Spleen (tissue), 11 donors: ENCODE measurements around the gene FAAP24. TPM values are rescaled to one million over a fixed set of nuclear protein-coding genes. Genes with fewer than 3 reads are reported as not detected.
"Not testable (repeated sequence)": the region's sequence is repeated elsewhere in the genome, so short reads cannot be mapped to it uniquely, and the experiment has no call there.

Experiments used
- DNase-seq: peaks from one replicate; pipeline ENCODE4 v3.0.0-alpha.2; 2020
- H3K27ac ChIP-seq, 8 donors: fragments of 200-600 bp; sonication (generic) in 7 of 8; 1 replicate in 4 of 8; 2 replicates in 4 of 8; pipeline versions ENCODE4 v1.5.0 to v1.8.0; 2016 to 2021; ENCODE audit warnings: inconsistent platforms in 4 of 8, mild to moderate bottlenecking in 4 of 8, moderate library complexity in 1 of 8
- H3K27me3 ChIP-seq, 7 donors: fragments of 200-600 bp; sonication (generic) in 6 of 7; replicated peaks in 1 of 7; 1 replicate in 4 of 7; 2 replicates in 3 of 7; pipeline versions ENCODE4 v1.5.0 to v1.8.0; 2016 to 2021; ENCODE audit warnings: inconsistent platforms in 3 of 7, mild to moderate bottlenecking in 1 of 7
- H3K36me3 ChIP-seq, 6 donors: fragments of 200-600 bp; sonication (generic) in 5 of 6; 1 replicate in 4 of 6; 2 replicates in 2 of 6; pipeline versions ENCODE4 v1.5.0 to v1.8.0; 2016 to 2021; ENCODE audit warnings: inconsistent platforms in 2 of 6
- H3K4me1 ChIP-seq, 6 donors: fragments of 200-600 bp; sonication (generic) in 5 of 6; 1 replicate in 3 of 6; 2 replicates in 3 of 6; pipeline versions ENCODE4 v1.5.0 to v1.8.0; 2016 to 2021; ENCODE audit warnings: inconsistent platforms in 3 of 6
- H3K4me3 ChIP-seq, 8 donors: fragments of 200-600 bp; sonication (generic) in 7 of 8; 1 replicate in 4 of 8; 2 replicates in 4 of 8; pipeline versions ENCODE4 v1.5.0 to v1.8.0; 2016 to 2021; ENCODE audit warnings: inconsistent platforms in 4 of 8, mild to moderate bottlenecking in 4 of 8, moderate library complexity in 2 of 8
- H3K9me3 ChIP-seq, 8 donors: fragments of 200-600 bp; sonication (generic) in 7 of 8; 1 replicate in 4 of 8; 2 replicates in 4 of 8; pipeline versions ENCODE4 v1.5.0 to v1.8.0; 2016 to 2021; ENCODE audit warnings: inconsistent platforms in 4 of 8
- POLR2A ChIP-seq, 3 donors: fragments of 450-650 bp; IDR thresholded peaks; one replicate each; pipeline ENCODE4 v1.5.1; 2017; ENCODE audit warnings: antibody characterized with exemption in 3 of 3, mild to moderate bottlenecking in 1 of 3
- POLR2AphosphoS5 ChIP-seq, 3 donors: sonication (generic); formaldehyde crosslinking; IDR thresholded peaks; one replicate each; pipeline ENCODE4 v1.5.1; 2017; ENCODE audit warnings: antibody characterized with exemption in 3 of 3
- WGBS, 5 donors: extraction: QIAGEN DNeasy Blood & Tissue Kit in 3 of 5; methylation state at CpG; one replicate each; pipeline versions ENCODE4 v1.1.5 to v1.1.7; 2013 to 2018; 5-methylcytosine and 5-hydroxymethylcytosine counted together
- intact Hi-C: fragments of 100-400 bp; cut with DNase I; formaldehyde crosslinking; loops from one replicate; pipeline ENCODE4 v1.15.0; 2023; ENCODE audit warnings: low total_unique reads
- polyA plus RNA-seq, 3 donors: library from polyadenylated mRNA; stranded (reverse); fragments of 200-250 nt; gene quantifications; one replicate each; pipeline ENCODE4 v1.2.1, GENCODE V29; 2013
- total RNA-seq, 7 donors: library from RNA; depleted of rRNA in 3 of 7; stranded (reverse); fragments of >200 nt in 3 of 7; fragmentation: NEBNext Ultra II Directional in 4 of 7; extraction: Animal tissue kit (Norgen Biotek cat#: 25700) in 4 of 7; gene quantifications; one replicate each; pipeline versions ENCODE4 v1.1.0 to v1.2.1, GENCODE V29; 2016 to 2021
- TF ChIP-seq, protein P1 (sequence below), 11 experiments: fragments of 200-600 bp in 7 of 11; fragments of 450-650 bp in 4 of 11; sonication (generic) in 4 of 11; IDR thresholded peaks in 8 of 11; conservative IDR thresholded peaks in 3 of 11; 1 replicate in 7 of 11; 2 replicates in 4 of 11; pipeline versions ENCODE4 v1.4.0 to v1.8.0; 2016 to 2021; ENCODE audit warnings: antibody characterized with exemption in 11 of 11, inconsistent platforms in 4 of 11, mild to moderate bottlenecking in 1 of 11
- donor health status: healthy with polysubstance abuse.
- donor health status: DM: no; HTN: no; CAD: no; lungs with moderate emphysema.
- donor health status: DM: no; HTN: no; CAD: no.
- donor health status: Bipolar disorder and iron deficiency.
- donor health status: healthy.
- donor health status: DM: no; HTN: no; CAD: no.
- donor health status: DM: yes; HTN: yes; CAD: no.

Gene FAAP24
- total and polyA plus RNA-seq, 10 donors: 1.3 to 5.1 (median 2.4) TPM

DNA sequence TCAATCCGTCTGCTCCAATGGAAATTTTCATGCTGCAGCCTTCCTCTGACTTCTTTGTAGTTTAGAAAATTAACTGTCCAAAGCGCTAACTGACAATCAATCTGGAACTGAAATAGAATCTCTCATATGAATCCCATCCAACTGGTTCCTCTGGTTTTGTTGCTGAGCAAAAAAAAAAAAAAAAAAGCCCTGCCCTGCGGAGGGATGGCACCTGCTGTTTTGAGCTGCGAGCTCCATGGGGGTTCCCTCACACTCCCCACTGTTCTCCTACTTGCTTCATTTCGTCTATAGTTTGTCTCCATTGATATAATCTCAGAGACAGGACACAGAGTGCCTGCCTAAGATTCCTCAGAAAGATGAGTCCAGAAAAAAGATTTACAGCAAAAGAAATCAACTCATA is 33.4 kb downstream of the FAAP24 start:
- intact Hi-C loops: no loop called here
- WGBS, 5 donors: 78 to 83% (median 79%) methylated on average over 5 of the region's 5 CpGs
- no peaks in the 10 kb centered on the region for H3K4me1 ChIP-seq

DNA sequence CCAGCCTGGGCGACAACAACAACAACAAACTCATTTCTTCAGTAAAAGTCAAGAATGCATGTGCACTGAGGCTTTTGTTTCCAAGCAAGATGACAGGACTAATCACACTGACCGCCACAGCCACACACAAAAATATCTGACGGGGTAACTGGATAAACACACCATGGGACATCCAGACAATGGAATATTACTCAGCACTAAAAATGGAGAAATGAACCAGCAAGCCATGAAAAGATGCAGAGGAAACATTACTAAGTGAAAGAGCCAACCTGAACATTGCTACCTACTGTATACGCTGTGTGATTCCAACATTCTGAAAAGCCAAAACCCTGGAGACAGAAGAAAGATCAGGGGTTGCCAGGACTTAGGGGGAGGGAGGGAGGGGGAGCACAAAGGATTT is 36.7 kb downstream of the FAAP24 start:
- intact Hi-C loops: no loop called here
- WGBS, 5 donors: 92 to 96% (median 93%) methylated on average over 4 of the region's 4 CpGs
- TF ChIP-seq POLR2A (IDR thresholded peaks at IDR 0.05): no peak
- TF ChIP-seq, protein P1, sequence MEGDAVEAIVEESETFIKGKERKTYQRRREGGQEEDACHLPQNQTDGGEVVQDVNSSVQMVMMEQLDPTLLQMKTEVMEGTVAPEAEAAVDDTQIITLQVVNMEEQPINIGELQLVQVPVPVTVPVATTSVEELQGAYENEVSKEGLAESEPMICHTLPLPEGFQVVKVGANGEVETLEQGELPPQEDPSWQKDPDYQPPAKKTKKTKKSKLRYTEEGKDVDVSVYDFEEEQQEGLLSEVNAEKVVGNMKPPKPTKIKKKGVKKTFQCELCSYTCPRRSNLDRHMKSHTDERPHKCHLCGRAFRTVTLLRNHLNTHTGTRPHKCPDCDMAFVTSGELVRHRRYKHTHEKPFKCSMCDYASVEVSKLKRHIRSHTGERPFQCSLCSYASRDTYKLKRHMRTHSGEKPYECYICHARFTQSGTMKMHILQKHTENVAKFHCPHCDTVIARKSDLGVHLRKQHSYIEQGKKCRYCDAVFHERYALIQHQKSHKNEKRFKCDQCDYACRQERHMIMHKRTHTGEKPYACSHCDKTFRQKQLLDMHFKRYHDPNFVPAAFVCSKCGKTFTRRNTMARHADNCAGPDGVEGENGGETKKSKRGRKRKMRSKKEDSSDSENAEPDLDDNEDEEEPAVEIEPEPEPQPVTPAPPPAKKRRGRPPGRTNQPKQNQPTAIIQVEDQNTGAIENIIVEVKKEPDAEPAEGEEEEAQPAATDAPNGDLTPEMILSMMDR (IDR thresholded peaks at IDR 0.05 in 8 of 11, conservative IDR thresholded peaks at IDR 0.05 in 3 of 11): no peak
- TF ChIP-seq POLR2AphosphoS5 (IDR thresholded peaks at IDR 0.05): no peak
- no peaks in the 10 kb centered on the region for H3K27me3 ChIP-seq
- H3K4me1 ChIP-seq: no peaks in the 10 kb centered on the region
- peaks cover 0 to 9% (median 0%) of the 10 kb centered on the region in 6 donors for H3K36me3 ChIP-seq
- no peak overlapping the region for H3K27ac ChIP-seq
- H3K4me3 ChIP-seq: no peak overlapping the region
- H3K9me3 ChIP-seq: no peaks in the 10 kb centered on the region
- DNase-seq: no peak

More for the DNA sequence above, 33.4 kb downstream of the FAAP24 start:
- DNase-seq: no peak
- H3K27me3 ChIP-seq: no peaks in the 10 kb centered on the region
- H3K36me3 ChIP-seq: peaks cover 0 to 5% (median 0%) of the 10 kb centered on the region in 6 donors
- no peaks in the 10 kb centered on the region for H3K9me3 ChIP-seq
- H3K27ac ChIP-seq: no peak overlapping the region
- TF ChIP-seq, protein P1 (IDR thresholded peaks at IDR 0.05 in 8 of 11, conservative IDR thresholded peaks at IDR 0.05 in 3 of 11): no peak
- no peak for TF ChIP-seq POLR2A (IDR thresholded peaks at IDR 0.05)
- H3K4me3 ChIP-seq: no peak overlapping the region

DNA sequence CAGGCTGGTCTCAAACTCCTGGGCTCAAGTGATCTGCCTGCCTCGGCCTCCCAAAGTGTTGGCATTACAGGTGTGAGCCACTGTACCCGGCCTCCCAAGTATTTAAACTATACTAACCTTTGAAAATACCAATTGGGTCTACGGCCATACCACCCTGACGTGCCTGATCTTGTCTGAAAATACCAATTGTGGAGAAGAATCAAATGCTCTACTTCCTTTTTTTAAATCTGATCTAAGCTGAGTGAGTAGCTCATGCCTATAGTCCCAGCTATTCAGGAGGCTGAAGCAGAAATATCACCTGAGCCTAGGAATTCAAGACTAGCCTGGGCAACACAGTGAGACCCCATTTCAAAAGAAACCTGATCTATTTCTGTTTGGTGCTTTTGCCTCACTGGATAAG is 38.8 kb downstream of the FAAP24 start:
- H3K27me3 ChIP-seq, DNase-seq, intact Hi-C loops, H3K4me1 ChIP-seq, H3K9me3 ChIP-seq, H3K4me3 ChIP-seq, H3K27ac ChIP-seq, H3K36me3 ChIP-seq: not testable (repeated sequence)
- WGBS, 5 donors: 80 to 87% (median 84%) methylated on average over 4 of the region's 4 CpGs

DNA sequence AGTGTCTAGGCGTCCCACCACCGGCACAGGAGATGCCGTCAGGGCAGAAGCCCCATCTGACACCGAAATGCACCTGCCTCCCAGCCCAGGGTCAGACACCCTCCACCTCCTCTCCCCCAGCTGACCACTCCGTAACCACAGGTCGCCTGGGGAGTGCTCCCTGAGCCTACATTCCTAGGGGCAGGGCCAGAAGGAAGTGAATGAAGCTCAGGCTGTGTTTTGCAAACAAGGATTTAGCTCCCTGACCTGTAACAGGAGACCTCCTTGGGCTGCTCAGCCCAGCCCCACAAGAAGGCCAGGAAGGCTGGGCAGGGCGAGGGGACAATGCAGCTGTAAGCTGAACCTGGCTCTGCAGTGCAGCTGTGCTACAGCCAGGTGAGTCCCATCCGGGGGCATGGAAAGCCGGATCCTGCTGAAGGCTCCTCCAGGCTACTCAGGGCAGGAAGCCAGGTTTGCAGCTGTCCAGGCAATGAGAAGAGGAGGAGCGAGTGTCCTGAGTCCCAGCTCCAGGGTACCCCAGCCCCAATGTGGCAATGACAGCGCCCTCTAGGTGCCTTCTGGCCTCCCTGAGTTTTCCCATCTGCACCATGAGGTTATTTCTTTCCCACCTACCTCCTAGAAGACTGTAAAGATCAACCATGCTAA is 50.6 kb downstream of the FAAP24 start:
- DNase-seq: no peak
- Histone ChIP-seq H3K4me1 (no peaks in the 10 kb centered on the region), H3K27ac (no peak overlapping the region), H3K9me3 (peaks cover 0 to 8% (median 5%) of the 10 kb centered on the region in 8 donors), H3K36me3 (no peaks in the 10 kb centered on the region), H3K27me3 (no peaks in the 10 kb centered on the region), H3K4me3 (no peak overlapping the region)
- intact Hi-C loops: no loop called here
- TF ChIP-seq, protein P1 (IDR thresholded peaks at IDR 0.05 in 8 of 11, conservative IDR thresholded peaks at IDR 0.05 in 3 of 11): no peak
- no peak for TF ChIP-seq POLR2A (IDR thresholded peaks at IDR 0.05)
- no peak for TF ChIP-seq POLR2AphosphoS5 (IDR thresholded peaks at IDR 0.05)
- 27 to 50% (median 48%) methylated on average over 1 to 11 of the region's 11 CpGs for WGBS, 5 donors
